HEK293T (cell line): Measurements from ENCODE around the gene GRK4.

Experiments used
- BHLHE40 ChIP-seq: fragments of 450-650 bp; IDR thresholded peaks from 2 replicates; pipeline ENCODE4 v1.6.1; 2016; ENCODE audit warnings: mild to moderate bottlenecking, moderate library complexity, borderline replicate concordance
- L3MBTL2 ChIP-seq: fragments of 450-650 bp; conservative IDR thresholded peaks from 2 replicates; pipeline ENCODE4 v1.6.1; 2016; ENCODE audit warnings: mild to moderate bottlenecking
- NFRKB ChIP-seq: fragments of 450-650 bp; IDR thresholded peaks from 2 replicates; pipeline ENCODE4 v1.6.1; 2016; ENCODE audit warnings: mild to moderate bottlenecking, moderate library complexity
- SUZ12 ChIP-seq: fragments of 450-650 bp; IDR thresholded peaks from 2 replicates; pipeline ENCODE4 v1.6.1; 2016; ENCODE audit warnings: mild to moderate bottlenecking
- TARDBP ChIP-seq: fragments of 450-650 bp; IDR thresholded peaks from 2 replicates; pipeline ENCODE4 v1.6.1; 2016

GRCh38 chr4:2994917-2995316 is 31.5 kb downstream of the GRK4 start:
- TF ChIP-seq L3MBTL2 (no peak), SUZ12 (no peak), NFRKB (no peak), BHLHE40 (no peak), TARDBP (no peak)
